Skin epidermis (tissue), 12 donors: ENCODE data around the gene SLC22A7.
"Not testable (repeated sequence)": the region's sequence is repeated elsewhere in the genome, so short reads cannot be mapped to it uniquely, and the experiment has no call there.

Experiments
- H3K27ac ChIP-seq, 21 experiments: fragments of 200-600 bp; sonication (generic) in 11 of 21; one replicate each; pipeline ENCODE4 v1.5.0; 2020; ENCODE audit warnings: mild to moderate bottlenecking in 3 of 21, inconsistent platforms in 2 of 21, moderate library complexity in 2 of 21
- H3K4me3 ChIP-seq, 7 experiments: fragments of 200-600 bp; sonication (generic) in 2 of 7; one replicate each; pipeline ENCODE4 v1.5.0; 2020; ENCODE audit warnings: inconsistent platforms in 2 of 7, mild to moderate bottlenecking in 2 of 7, moderate library complexity in 1 of 7

The SLC22A7 gene

GRCh38 chr6:43318011-43318410 is 20.0 kb downstream of the SLC22A7 start:
- H3K27ac ChIP-seq: no peak overlapping the region
- H3K4me3 ChIP-seq: no peak overlapping the region

- no peak overlapping the region for H3K4me3 ChIP-seq
- no peak overlapping the region for H3K27ac ChIP-seq
Measured at GRCh38 chr6:43325876-43326275, 27.8 kb downstream of the SLC22A7 start.

- Histone ChIP-seq H3K4me3 (no peak overlapping the region), H3K27ac (no peak overlapping the region)
Measured at GRCh38 chr6:43328528-43328927, 30.5 kb downstream of the SLC22A7 start.

GRCh38 chr6:43331470-43331869 is 33.4 kb downstream of the SLC22A7 start:
- H3K27ac ChIP-seq: no peak overlapping the region
- no peak overlapping the region for H3K4me3 ChIP-seq

GRCh38 chr6:43331891-43332290 is 33.8 kb downstream of the SLC22A7 start:
- H3K4me3 ChIP-seq: no peak overlapping the region
- H3K27ac ChIP-seq: no peak overlapping the region

GRCh38 chr6:43334466-43335095 is 36.5 kb downstream of the SLC22A7 start:
- H3K27ac ChIP-seq: no peak overlapping the region

GRCh38 chr6:43335469-43335868 is 37.4 kb downstream of the SLC22A7 start:
- Histone ChIP-seq H3K27ac (no peak overlapping the region), H3K4me3 (no peak overlapping the region)

More at GRCh38 chr6:43334466-43335095, 36.5 kb downstream of the SLC22A7 start:
- no peak overlapping the region for H3K4me3 ChIP-seq

- no peak overlapping the region for H3K4me3 ChIP-seq
- H3K27ac ChIP-seq: no peak overlapping the region
Measured at GRCh38 chr6:43336382-43336781, 38.3 kb downstream of the SLC22A7 start.

- Histone ChIP-seq H3K4me3 (no peak overlapping the region), H3K27ac (no peak overlapping the region)
Measured at GRCh38 chr6:43338243-43338642, 40.2 kb downstream of the SLC22A7 start.

GRCh38 chr6:43339168-43339567 is 41.1 kb downstream of the SLC22A7 start:
- Histone ChIP-seq H3K27ac (no peak overlapping the region), H3K4me3 (no peak overlapping the region)

- not testable (repeated sequence) for H3K27ac ChIP-seq, H3K4me3 ChIP-seq
Measured at GRCh38 chr6:43346243-43346642, 48.2 kb downstream of the SLC22A7 start.

GRCh38 chr6:43347021-43347420 is 49.0 kb downstream of the SLC22A7 start:
- Histone ChIP-seq H3K4me3 (no peak overlapping the region), H3K27ac (no peak overlapping the region)

- Histone ChIP-seq H3K4me3 (no peak overlapping the region), H3K27ac (no peak overlapping the region)
Measured at GRCh38 chr6:43347444-43347843, 49.4 kb downstream of the SLC22A7 start.

- not testable (repeated sequence) for H3K4me3 ChIP-seq, H3K27ac ChIP-seq
Measured at GRCh38 chr6:43351951-43352350, 53.9 kb downstream of the SLC22A7 start.
